ENCODE measurements around the gene GCFC2.
A peak's percentile ranks its signal among the peaks of the same experiment; 100 is the strongest.
"Not testable (repeated sequence)": the region's sequence is repeated elsewhere in the genome, so short reads cannot be mapped to it uniquely, and the experiment has no call there.

GCFC2 gene

GRCh38 chr2:75676464-75676863 is 34.3 kb downstream of the GCFC2 start:
- no peak for DNase-seq

- DNase-seq, result no peak
Measured at GRCh38 chr2:75675908-75676307, 34.8 kb downstream of the GCFC2 start.

GRCh38 chr2:75675423-75675822 is 35.3 kb downstream of the GCFC2 start:
- DNase-seq, result not testable (repeated sequence)

- DNase-seq, result no peak
Measured at GRCh38 chr2:75667884-75668283, 42.8 kb downstream of the GCFC2 start.

GRCh38 chr2:75666911-75667310 is 43.8 kb downstream of the GCFC2 start:
- DNase-seq, result no peak

GRCh38 chr2:75657798-75658197 is 52.9 kb downstream of the GCFC2 start:
- DNase-seq, result no peak

GRCh38 chr2:75656563-75656962 is 54.2 kb downstream of the GCFC2 start:
- no peak for DNase-seq

- no peak for DNase-seq
Measured at GRCh38 chr2:75655861-75656260, 54.9 kb downstream of the GCFC2 start.

GRCh38 chr2:75654012-75654411 is 56.7 kb downstream of the GCFC2 start:
- DNase-seq, result no peak

GRCh38 chr2:75647771-75648170 is 62.9 kb downstream of the GCFC2 start:
- DNase-seq, result peak; percentile 4 to 13

- peak; percentile 71 to 81 for DNase-seq
Measured at GRCh38 chr2:75646583-75647425, 63.9 kb downstream of the GCFC2 start, which contains the start of gene MRPL19. TSS of gene MRPL19 (plus strand) at chr2:75646783. CDS start at chr2:75646808, 25 bp downstream.

- no peak for DNase-seq
Measured at GRCh38 chr2:75646090-75646582, 64.6 kb downstream of the GCFC2 start.

GRCh38 chr2:75645643-75646042 is 65.1 kb downstream of the GCFC2 start:
- DNase-seq, result no peak

- no peak for DNase-seq
Measured at GRCh38 chr2:75643980-75644379, 66.7 kb downstream of the GCFC2 start.

GRCh38 chr2:75641587-75641986 is 69.1 kb downstream of the GCFC2 start:
- no peak for DNase-seq

GRCh38 chr2:75640621-75641121 is 70.0 kb downstream of the GCFC2 start:
- DNase-seq, result peak; percentile 57 to 61

GRCh38 chr2:75637568-75637967 is 73.1 kb downstream of the GCFC2 start:
- DNase-seq, result no peak

GRCh38 chr2:75634945-75635344 is 75.8 kb downstream of the GCFC2 start:
- DNase-seq, result no peak

GRCh38 chr2:75633620-75634019 is 77.1 kb downstream of the GCFC2 start:
- DNase-seq, result no peak

- DNase-seq, result no peak
Measured at GRCh38 chr2:75632813-75633212, 77.9 kb downstream of the GCFC2 start.

GRCh38 chr2:75632091-75632701 is 78.5 kb downstream of the GCFC2 start:
- DNase-seq, result no peak

- DNase-seq, result peak; percentile 67 to 77
Measured at GRCh38 chr2:75627902-75628504, 82.7 kb downstream of the GCFC2 start.

GRCh38 chr2:75622929-75623328 is 87.8 kb downstream of the GCFC2 start:
- DNase-seq, result no peak

- DNase-seq, result no peak
Measured at GRCh38 chr2:75622500-75622899, 88.2 kb downstream of the GCFC2 start.
